ENCODE data around the gene EYA2.

Gene EYA2

DNA sequence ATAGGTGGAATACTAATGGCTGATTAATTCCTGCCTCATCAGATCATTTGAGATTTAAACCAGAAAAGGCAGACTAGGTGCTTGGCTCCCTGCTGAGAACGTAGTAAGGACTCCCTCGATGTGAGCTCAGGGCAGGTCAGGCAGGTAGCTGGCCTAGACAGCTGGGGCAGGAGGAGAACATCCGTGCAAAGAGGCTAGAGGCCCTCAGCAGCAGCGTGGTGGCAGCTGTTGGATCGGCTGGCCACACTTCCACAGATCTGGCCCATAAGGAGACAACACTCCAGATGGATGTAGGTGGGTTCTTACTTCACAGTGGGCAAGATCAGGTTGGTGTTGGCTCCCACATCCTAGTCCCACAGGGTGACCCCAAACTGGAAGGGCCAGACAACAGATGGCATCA is 38.5 kb downstream of the EYA2 start:
- DNase-seq, result no peak

DNA sequence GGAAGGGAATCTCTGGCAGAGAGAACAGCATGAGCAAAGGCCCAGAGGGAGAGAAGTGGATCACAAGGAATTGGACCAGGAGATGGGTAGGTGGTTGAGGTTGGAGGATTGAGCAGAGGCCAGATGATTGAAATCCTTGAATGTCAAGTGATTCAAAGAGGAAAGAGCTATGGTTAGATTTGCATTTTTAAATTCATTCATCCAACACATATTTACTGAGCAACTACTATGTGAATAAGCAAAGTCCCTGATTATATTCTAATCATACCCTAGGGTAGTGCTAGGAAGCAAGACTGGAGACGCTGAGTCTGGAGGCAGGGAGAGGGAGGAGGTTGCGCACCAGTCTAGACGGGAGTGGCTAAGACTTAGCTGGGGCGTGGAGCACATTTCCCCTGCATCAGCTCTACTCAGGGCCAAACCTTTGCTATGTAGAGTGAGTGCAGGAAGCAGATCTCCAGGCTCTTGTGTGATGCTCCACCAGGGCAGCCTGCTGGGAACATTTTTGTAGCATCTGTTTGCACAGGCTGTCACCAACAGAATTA is 40.2 kb downstream of the EYA2 start:
- no peak for DNase-seq

GRCh38 chr20:46935394-46936017 is 40.9 kb downstream of the EYA2 start:
- no peak for DNase-seq

GRCh38 chr20:46936415-46937156 is 41.9 kb downstream of the EYA2 start:
- DNase-seq, result no peak

DNA sequence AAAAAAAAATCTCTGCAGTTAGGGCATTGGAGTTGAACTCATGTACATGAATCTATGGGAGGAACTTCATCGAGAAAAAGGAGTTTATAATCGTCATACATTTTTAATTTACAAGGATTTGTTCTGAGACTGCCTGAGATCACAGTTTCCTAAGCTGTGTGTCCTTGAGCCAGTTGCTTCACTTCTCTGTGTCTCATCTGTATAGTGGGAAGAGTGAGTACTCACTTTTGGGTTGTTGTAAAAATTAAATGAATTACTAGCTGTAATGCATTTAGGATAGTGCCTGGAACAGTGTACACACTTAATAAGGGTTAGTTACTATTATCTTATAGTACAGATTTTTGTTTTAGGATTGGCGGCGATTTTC is 42.5 kb downstream of the EYA2 start:
- DNase-seq, result no peak

GRCh38 chr20:46937533-46938226 is 43.0 kb downstream of the EYA2 start:
- no peak for DNase-seq

- DNase-seq, result no peak
Observed at GRCh38 chr20:46938434-46938833, 43.8 kb downstream of the EYA2 start.

DNA sequence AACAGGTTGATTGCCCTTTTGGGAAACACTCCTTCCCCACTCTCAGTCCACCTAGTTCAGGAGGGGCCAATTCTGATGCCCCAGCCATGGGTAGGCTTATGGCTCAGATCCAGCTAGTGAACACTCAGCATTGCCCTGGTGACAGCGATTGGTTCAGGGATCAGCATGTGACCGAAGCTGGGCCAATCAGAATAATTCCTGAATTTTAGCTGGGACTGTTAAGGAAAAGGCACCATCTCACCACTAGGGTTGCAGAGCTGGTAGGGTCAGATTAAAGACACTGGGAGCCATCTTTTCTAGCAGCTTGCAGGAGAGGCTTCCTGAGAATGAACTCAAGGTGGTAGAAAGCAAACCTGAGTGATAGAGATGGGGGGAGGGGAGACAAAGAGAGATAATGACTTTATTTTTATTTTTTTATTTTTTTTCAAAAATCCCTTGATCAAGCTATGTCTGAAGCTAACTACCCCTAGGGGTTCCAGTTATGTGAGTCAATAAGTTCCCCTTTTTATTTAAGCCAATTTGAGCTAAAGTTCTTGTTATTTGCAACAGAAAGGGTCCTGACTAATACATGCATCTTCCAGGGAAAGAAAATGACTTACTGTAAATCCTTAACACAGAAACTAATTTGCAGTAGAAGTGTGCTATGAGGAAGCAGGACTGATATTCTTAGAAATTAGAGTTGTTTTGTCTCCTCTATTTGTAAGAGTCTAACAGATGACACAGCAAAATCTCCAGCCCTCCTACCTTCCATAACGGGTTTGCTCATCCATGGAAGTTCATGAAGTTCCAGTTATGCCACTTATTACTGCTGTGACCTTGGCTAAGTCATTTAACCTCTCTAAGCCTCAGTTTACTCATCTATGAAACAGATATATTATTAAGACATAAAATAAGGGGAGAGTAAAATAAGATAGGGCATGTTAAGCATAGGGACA is 44.7 kb downstream of the EYA2 start:
- no peak for DNase-seq

DNA sequence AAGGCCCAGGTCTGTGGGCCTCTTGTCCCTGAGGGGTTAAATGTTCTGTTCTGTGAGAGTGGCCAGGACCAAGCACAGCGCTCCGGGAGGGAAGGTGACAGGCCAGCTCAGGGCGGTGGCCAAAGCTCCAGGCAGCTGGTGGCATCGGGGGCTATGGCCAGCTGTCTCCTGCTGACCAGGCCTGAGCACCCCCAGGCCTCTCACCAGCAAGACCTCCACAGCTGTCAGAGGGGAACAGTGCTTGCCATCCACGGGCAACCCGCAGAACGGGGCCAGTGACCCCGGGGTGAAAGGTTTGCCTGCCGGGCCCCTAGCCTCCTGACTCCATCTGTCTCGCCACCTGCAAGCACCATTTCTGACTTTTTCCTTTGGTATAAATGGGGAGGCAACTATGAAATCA is 46.0 kb downstream of the EYA2 start:
- DNase-seq, result no peak

DNA sequence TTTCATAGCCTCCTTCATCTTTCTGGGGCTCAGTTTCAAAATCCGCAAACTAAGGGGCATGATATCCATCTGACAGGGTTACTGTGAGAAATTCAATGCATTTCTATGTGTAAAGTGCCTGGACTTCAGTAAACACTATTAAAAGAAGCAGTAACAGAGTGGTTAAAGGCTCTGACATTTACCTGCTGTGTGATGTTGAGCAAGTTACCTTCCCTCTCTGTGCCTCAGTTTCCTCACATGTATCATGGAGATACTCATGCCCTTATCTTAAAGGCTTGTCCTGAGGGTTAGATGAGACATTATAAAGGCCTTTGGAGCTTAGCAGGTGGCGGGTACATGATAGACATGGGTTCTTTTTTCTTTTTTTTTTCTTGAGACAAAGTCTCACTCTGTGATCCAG is 46.8 kb downstream of the EYA2 start:
- DNase-seq, result no peak

DNA sequence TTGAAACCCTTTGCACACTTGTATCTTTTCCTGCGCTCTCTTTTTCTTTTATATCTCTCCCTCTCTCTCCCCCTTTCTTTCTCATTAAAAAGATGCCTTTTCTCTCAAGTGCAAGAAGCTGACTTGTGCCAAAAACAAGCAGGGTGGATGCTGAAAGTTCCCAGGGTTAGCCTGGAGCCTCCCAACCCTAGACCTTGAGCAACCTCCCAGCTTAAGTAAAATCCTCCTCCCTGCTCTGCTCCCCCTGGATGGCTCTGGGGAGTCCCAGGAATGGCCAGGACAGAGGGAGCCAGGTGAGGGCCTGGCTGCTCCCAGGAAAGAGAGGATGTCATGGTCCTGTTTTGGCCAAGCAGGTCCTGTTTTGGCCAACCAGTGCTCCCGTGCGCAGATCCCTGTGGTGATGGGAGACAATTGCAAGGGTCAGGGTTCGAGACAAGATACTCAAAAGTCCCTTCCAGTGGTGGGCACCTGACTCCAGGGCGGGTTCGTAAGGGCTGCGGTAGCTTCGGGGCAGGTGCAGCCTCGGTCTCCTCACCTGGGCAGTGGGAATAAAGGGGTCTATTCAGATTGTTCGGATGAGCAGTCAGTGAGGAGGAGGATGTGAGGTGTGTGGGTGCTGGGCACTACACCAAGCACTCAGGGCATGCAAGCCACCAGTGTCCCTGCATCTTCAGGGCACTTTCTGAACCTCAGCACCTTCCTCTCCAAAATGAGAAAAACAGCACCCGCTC is 49.4 kb downstream of the EYA2 start:
- DNase-seq, result no peak

GRCh38 chr20:46945465-46945864 is 50.8 kb downstream of the EYA2 start:
- DNase-seq, result no peak

DNA sequence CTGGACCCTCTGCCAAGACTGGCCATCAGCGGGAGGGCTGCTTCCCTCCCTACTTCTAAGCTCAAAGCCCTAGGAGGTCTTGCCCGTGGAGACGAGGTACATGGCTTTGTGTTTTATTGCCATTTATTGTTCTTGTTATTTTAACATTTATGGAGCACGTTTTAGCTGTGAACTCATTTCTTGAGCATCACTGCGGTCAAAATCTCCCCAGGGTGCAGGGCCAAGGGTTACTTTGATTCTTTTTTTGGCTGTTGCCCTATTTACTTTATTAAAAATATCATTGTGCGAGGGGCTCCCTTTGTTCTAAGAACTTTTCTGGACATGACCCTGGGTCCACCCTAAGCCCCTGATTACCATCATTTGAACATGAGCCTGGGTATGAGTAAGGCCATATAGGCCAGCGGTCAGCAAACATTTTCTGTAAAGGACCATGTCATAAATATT is 51.6 kb downstream of the EYA2 start:
- DNase-seq, result no peak

DNA sequence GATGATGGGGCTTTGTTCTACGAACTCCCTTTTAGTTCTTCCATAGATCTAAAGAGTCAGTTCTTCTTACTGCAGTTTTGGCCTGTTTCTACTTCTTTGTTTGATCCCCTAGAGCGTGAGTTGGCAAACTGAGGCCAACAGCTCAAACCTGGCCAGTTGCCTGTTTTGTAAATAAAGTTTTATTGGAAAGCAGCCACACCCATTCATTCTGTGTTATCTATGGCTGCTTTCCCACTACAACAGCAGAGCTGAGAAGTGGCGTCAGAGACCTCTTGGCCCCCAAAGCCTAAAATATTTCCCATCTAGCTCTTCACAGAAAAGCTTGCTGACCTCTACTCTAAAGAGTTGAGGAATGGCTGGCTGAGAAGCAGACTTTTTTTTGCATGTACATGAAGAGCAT is 52.2 kb downstream of the EYA2 start:
- no peak for DNase-seq

- DNase-seq, result no peak
Observed at GRCh38 chr20:46948081-46948480, 53.4 kb downstream of the EYA2 start.

DNA sequence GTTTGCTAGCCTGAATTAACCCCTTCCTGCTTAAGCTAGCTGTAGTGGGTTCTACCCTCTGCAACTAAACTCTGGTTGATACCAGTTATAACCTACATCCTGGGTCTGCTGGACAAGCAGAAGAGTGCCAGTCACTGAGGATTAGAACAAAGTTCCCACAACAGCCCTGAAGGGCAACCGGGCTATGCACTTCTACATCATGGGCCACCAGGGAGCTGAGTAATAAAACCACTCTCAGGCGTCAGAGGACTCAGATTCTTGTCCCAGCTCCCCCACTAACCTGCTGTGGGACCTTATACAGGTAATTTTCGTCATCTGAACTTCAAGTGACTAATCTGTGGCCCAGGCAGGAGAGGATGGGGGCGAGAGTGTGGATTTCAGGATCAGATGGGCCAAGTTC is 56.8 kb downstream of the EYA2 start:
- DNase-seq, result no peak

DNA sequence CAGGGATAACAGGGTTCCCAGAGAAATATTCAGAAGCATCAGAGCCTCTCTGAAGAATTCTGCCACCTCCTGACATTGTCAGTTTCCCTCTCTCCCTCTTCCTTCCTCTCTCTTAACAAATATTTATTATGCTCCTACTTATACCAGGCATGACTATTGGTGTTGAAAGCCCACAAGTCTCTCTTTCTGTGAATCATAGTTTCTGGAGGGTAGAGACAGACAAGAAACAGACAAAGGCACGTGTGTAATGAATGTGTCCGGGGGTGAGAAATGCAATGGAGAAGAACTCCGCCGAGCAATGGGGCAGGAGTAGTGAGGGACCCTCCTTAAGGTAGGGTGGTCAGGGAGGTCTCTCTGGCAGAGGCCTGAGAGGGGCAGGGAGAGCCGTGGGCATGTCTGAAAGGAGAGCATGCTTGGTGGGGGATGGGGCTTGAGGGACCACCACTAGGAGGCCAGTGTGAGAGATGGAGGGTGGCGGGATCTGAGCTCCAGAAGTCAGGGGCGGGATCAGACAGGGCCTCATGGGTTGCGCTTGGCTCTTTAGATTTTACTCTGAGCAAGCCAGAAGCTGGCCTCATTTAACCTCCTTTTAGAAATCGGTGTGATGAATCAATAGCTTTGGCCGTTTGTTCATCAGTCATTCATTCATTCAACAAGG is 57.3 kb downstream of the EYA2 start:
- DNase-seq, result no peak

GRCh38 chr20:46953596-46953995 is 59.0 kb downstream of the EYA2 start:
- no peak for DNase-seq

- DNase-seq, result no peak
Observed at GRCh38 chr20:46954490-46955038, 59.9 kb downstream of the EYA2 start.

GRCh38 chr20:46955601-46956556 is 61.2 kb downstream of the EYA2 start:
- DNase-seq, result no peak

Data from DMS 273 treated with DMSO at 0.1 percent for 48 hours (cell line).